PFSK-1 (cell line): Measurements from ENCODE around the gene GPRC5D.

ENCODE experiments used
- FOXP2 ChIP-seq: optimal IDR thresholded peaks from 2 replicates; pipeline ENCODE3; 2011; ENCODE audit warnings: borderline replicate concordance, control low read depth, inconsistent platforms; ENCODE audit not compliant: insufficient read depth; ENCODE audit errors: extremely low read length, extremely low read depth
- POLR2AphosphoS5 ChIP-seq: IDR thresholded peaks from 2 replicates; pipeline ENCODE4 v1.6.1; 2012; ENCODE audit warnings: low read depth, mild to moderate bottlenecking, control low read depth, low read length, moderate library complexity
- SIN3A ChIP-seq: IDR thresholded peaks from 2 replicates; pipeline ENCODE4 v1.6.1; 2012; ENCODE audit warnings: mild to moderate bottlenecking, low read length, moderate library complexity, borderline replicate concordance; ENCODE audit not compliant: insufficient read depth
- TAF1 ChIP-seq: IDR thresholded peaks from 2 replicates; pipeline ENCODE4 v1.6.1; 2012; ENCODE audit warnings: low read length, control low read depth, borderline replicate concordance; ENCODE audit not compliant: insufficient read depth
- TF ChIP-seq, protein P1 (sequence below), 2 experiments: IDR thresholded peaks; 2 replicates each; pipeline versions ENCODE4 v1.6.1 to v1.8.0; 2011 to 2012; ENCODE audit warnings: low read depth in 2 of 2, low read length in 2 of 2, control low read depth in 1 of 2, inconsistent platforms in 1 of 2, mild to moderate bottlenecking in 1 of 2, moderate library complexity in 1 of 2; ENCODE audit not compliant: insufficient read depth in 1 of 2

The GPRC5D gene

DNA sequence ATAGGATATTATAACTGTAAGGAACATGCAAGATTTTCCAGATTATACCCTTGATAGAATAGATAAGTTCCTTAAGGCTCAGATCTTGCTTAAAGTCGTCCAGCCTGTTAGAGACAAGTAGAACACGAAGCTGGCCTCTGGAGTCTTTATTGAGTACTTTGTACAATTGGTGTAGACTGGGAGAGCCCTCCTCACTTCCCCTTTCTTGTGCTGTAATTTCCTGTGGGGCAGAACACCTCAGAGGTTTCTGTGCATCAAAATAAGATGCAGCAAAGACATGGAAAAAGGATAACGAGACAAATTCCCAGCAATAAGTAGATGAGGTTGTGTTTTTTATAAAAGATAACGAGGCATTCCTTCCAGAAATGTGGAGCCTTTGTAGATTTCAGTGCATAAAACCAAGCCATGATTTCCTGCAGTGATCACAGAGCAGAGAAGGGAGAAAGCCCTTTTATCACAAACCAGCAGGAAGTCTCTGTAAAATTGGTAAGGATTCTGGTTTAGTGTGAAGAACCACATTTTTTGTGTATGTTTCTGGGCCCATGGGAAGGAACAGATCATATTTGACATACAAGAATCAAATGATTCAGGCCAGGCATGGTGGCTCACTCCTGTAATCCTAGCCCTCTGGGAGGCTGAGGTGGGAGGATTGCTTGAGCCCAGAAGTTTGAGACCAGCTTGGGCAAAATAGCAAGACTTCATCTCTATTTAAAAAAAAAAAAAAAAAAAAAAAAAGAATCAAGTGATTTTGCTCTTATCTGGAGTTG lies 42.6 kb downstream of the GPRC5D start:
- TF ChIP-seq SIN3A, result no peak
- TF ChIP-seq, protein P1, sequence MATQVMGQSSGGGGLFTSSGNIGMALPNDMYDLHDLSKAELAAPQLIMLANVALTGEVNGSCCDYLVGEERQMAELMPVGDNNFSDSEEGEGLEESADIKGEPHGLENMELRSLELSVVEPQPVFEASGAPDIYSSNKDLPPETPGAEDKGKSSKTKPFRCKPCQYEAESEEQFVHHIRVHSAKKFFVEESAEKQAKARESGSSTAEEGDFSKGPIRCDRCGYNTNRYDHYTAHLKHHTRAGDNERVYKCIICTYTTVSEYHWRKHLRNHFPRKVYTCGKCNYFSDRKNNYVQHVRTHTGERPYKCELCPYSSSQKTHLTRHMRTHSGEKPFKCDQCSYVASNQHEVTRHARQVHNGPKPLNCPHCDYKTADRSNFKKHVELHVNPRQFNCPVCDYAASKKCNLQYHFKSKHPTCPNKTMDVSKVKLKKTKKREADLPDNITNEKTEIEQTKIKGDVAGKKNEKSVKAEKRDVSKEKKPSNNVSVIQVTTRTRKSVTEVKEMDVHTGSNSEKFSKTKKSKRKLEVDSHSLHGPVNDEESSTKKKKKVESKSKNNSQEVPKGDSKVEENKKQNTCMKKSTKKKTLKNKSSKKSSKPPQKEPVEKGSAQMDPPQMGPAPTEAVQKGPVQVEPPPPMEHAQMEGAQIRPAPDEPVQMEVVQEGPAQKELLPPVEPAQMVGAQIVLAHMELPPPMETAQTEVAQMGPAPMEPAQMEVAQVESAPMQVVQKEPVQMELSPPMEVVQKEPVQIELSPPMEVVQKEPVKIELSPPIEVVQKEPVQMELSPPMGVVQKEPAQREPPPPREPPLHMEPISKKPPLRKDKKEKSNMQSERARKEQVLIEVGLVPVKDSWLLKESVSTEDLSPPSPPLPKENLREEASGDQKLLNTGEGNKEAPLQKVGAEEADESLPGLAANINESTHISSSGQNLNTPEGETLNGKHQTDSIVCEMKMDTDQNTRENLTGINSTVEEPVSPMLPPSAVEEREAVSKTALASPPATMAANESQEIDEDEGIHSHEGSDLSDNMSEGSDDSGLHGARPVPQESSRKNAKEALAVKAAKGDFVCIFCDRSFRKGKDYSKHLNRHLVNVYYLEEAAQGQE (IDR thresholded peaks at IDR 0.05; ENCODE audit: insufficient read depth in 1 of 2, low read depth in 2 of 2, low read length in 2 of 2), result no peak
- TF ChIP-seq TAF1, result no peak
- no peak for TF ChIP-seq FOXP2
- TF ChIP-seq POLR2AphosphoS5, result no peak

DNA sequence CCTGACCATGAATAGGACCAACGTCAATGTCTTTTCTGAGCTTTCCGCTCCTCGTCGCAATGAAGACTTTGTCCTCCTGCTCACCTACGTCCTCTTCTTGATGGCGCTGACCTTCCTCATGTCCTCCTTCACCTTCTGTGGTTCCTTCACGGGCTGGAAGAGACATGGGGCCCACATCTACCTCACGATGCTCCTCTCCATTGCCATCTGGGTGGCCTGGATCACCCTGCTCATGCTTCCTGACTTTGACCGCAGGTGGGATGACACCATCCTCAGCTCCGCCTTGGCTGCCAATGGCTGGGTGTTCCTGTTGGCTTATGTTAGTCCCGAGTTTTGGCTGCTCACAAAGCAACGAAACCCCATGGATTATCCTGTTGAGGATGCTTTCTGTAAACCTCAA lies 43.3 kb downstream of the GPRC5D start:
- no peak for TF ChIP-seq SIN3A
- TF ChIP-seq TAF1, result no peak
- TF ChIP-seq, protein P1 (IDR thresholded peaks at IDR 0.05; ENCODE audit: insufficient read depth in 1 of 2, low read depth in 2 of 2, low read length in 2 of 2), result no peak
- no peak for TF ChIP-seq POLR2AphosphoS5
- TF ChIP-seq FOXP2, result no peak

DNA sequence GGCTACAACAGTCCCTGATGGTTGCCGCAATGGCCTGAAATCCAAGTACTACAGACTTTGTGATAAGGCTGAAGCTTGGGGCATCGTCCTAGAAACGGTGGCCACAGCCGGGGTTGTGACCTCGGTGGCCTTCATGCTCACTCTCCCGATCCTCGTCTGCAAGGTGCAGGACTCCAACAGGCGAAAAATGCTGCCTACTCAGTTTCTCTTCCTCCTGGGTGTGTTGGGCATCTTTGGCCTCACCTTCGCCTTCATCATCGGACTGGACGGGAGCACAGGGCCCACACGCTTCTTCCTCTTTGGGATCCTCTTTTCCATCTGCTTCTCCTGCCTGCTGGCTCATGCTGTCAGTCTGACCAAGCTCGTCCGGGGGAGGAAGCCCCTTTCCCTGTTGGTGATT lies 43.7 kb downstream of the GPRC5D start:
- TF ChIP-seq POLR2AphosphoS5 (no peak), FOXP2 (no peak), TAF1 (no peak), SIN3A (no peak)
- TF ChIP-seq, protein P1 (IDR thresholded peaks at IDR 0.05; ENCODE audit: insufficient read depth in 1 of 2, low read depth in 2 of 2, low read length in 2 of 2), result no peak

DNA sequence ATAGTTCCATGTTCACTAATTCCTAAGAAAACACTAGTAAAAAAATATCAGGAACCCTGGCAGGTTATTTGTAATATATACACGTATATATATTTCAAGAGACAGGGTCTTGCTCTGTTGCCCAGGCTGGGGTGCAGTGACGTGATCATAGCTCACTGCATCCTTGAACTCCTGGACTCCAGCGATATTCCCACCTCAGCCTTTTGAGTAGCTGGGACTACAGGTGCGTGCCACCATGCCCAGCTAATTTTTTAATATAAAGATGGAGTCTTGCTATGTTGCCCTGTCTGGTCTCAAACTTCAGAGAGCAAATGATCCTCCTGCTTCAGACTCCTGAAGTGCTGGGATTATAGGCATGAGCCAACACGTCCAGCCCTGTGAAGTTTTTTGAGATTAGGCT lies 44.4 kb downstream of the GPRC5D start:
- TF ChIP-seq SIN3A (no peak), FOXP2 (no peak), POLR2AphosphoS5 (no peak), TAF1 (no peak)
- TF ChIP-seq, protein P1 (IDR thresholded peaks at IDR 0.05; ENCODE audit: insufficient read depth in 1 of 2, low read depth in 2 of 2, low read length in 2 of 2), result no peak
